IPS DF 6.9 (cell line): ENCODE measurements around the gene TTF1.
"Not testable (repeated sequence)": the region's sequence is repeated elsewhere in the genome, so short reads cannot be mapped to it uniquely, and the experiment has no call there.

Source experiments
- DNase-seq: peaks from one replicate; pipeline ENCODE4 v3.0.0-alpha.2; 2013; ENCODE audit warnings: low read depth, low spot score
- H3K27ac ChIP-seq: one replicate; pipeline ENCODE4 v1.5.1; 2013; ENCODE audit warnings: low read length, control low read depth
- H3K27me3 ChIP-seq: 2 replicates; pipeline ENCODE4 v1.6.1; 2013; ENCODE audit warnings: mild to moderate bottlenecking, low read length; ENCODE audit not compliant: control insufficient read depth, insufficient read depth
- H3K36me3 ChIP-seq: 2 replicates; pipeline ENCODE4 v1.6.1; 2013; ENCODE audit warnings: low read length; ENCODE audit not compliant: control insufficient read depth, insufficient read depth
- H3K4me1 ChIP-seq: 2 replicates; pipeline ENCODE4 v1.6.1; 2013; ENCODE audit warnings: low read length; ENCODE audit not compliant: control insufficient read depth, insufficient read depth
- H3K4me3 ChIP-seq: 2 replicates; pipeline ENCODE4 v1.5.1; 2013; ENCODE audit warnings: mild to moderate bottlenecking, low read length
- H3K9me3 ChIP-seq: 2 replicates; pipeline ENCODE4 v1.6.1; 2013; ENCODE audit warnings: low read length, inconsistent platforms; ENCODE audit not compliant: control insufficient read depth, insufficient read depth
- WGBS: extraction: QIAGEN DNeasy Blood & Tissue Kit; methylation state at CpG from one replicate; pipeline ENCODE4 v1.1.7; 2013; ENCODE audit warnings: mixed read lengths, missing lambda C conversion rate; ENCODE audit not compliant: insufficient read length, insufficient coverage; 5-methylcytosine and 5-hydroxymethylcytosine counted together

Gene TTF1

GRCh38 chr9:132390966-132391365 is 15.7 kb downstream of the TTF1 start:
- no peak for DNase-seq
- no peak overlapping the region for H3K4me3 ChIP-seq
- H3K4me1 ChIP-seq = no peaks in the 10 kb centered on the region
- WGBS = no CpG with 5 or more reads among the region's 7 CpGs
- no peak overlapping the region for H3K27ac ChIP-seq
- H3K9me3 ChIP-seq = no peaks in the 10 kb centered on the region
- H3K36me3 ChIP-seq = peaks cover 48% of the 10 kb centered on the region
- H3K27me3 ChIP-seq = no peaks in the 10 kb centered on the region

- WGBS = no CpG with 5 or more reads among the region's 7 CpGs
- no peaks in the 10 kb centered on the region for H3K9me3 ChIP-seq
- no peaks in the 10 kb centered on the region for H3K27me3 ChIP-seq
- H3K36me3 ChIP-seq = peaks cover 47% of the 10 kb centered on the region
- no peak for DNase-seq
- H3K4me3 ChIP-seq = no peak overlapping the region
- no peak overlapping the region for H3K27ac ChIP-seq
- no peaks in the 10 kb centered on the region for H3K4me1 ChIP-seq
Observed at GRCh38 chr9:132387133-132387532, 19.5 kb downstream of the TTF1 start.

- no peak overlapping the region for H3K4me3 ChIP-seq
- H3K27ac ChIP-seq = no peak overlapping the region
- no peak for DNase-seq
- H3K9me3 ChIP-seq = no peaks in the 10 kb centered on the region
- no CpG with 5 or more reads among the region's 8 CpGs for WGBS
- H3K4me1 ChIP-seq = no peaks in the 10 kb centered on the region
- peaks cover 31% of the 10 kb centered on the region for H3K36me3 ChIP-seq
- no peaks in the 10 kb centered on the region for H3K27me3 ChIP-seq
Observed at GRCh38 chr9:132384376-132384775, 22.3 kb downstream of the TTF1 start.

GRCh38 chr9:132383462-132383883 is 23.2 kb downstream of the TTF1 start:
- no peak overlapping the region for H3K4me3 ChIP-seq
- no CpG with 5 or more reads among the region's 10 CpGs for WGBS
- H3K9me3 ChIP-seq = no peaks in the 10 kb centered on the region
- no peaks in the 10 kb centered on the region for H3K4me1 ChIP-seq
- H3K27me3 ChIP-seq = no peaks in the 10 kb centered on the region
- DNase-seq = no peak
- H3K36me3 ChIP-seq = peaks cover 32% of the 10 kb centered on the region
- H3K27ac ChIP-seq = no peak overlapping the region

GRCh38 chr9:132381966-132382541 is 24.6 kb downstream of the TTF1 start:
- DNase-seq = no peak
- H3K36me3 ChIP-seq = peaks cover 38% of the 10 kb centered on the region
- no peaks in the 10 kb centered on the region for H3K4me1 ChIP-seq
- H3K4me3 ChIP-seq = no peak overlapping the region
- no peaks in the 10 kb centered on the region for H3K9me3 ChIP-seq
- no CpG with 5 or more reads among the region's 9 CpGs for WGBS
- no peak overlapping the region for H3K27ac ChIP-seq
- no peaks in the 10 kb centered on the region for H3K27me3 ChIP-seq

GRCh38 chr9:132378416-132378815 is 28.2 kb downstream of the TTF1 start:
- not testable (repeated sequence) for H3K27ac ChIP-seq, DNase-seq, H3K9me3 ChIP-seq, H3K4me1 ChIP-seq, H3K27me3 ChIP-seq, H3K4me3 ChIP-seq
- no CpG with 5 or more reads among the region's 3 CpGs for WGBS
- peaks cover 27% of the 10 kb centered on the region for H3K36me3 ChIP-seq

- H3K36me3 ChIP-seq = peaks cover 25% of the 10 kb centered on the region
- H3K27me3 ChIP-seq, H3K4me3 ChIP-seq, H3K9me3 ChIP-seq, H3K27ac ChIP-seq, H3K4me1 ChIP-seq, DNase-seq: not testable (repeated sequence)
- no CpG with 5 or more reads among the region's 2 CpGs for WGBS
Observed at GRCh38 chr9:132377769-132378168, 28.9 kb downstream of the TTF1 start.

- H3K27ac ChIP-seq = no peak overlapping the region
- H3K36me3 ChIP-seq = peaks cover 5% of the 10 kb centered on the region
Observed at GRCh38 chr9:132372177-132373095, 34.2 kb downstream of the TTF1 start.

GRCh38 chr9:132370592-132370991 is 36.0 kb downstream of the TTF1 start:
- DNase-seq = no peak
- no peak overlapping the region for H3K27ac ChIP-seq
- H3K4me1 ChIP-seq = no peaks in the 10 kb centered on the region
- no CpG with 5 or more reads among the region's 4 CpGs for WGBS
- H3K27me3 ChIP-seq = no peaks in the 10 kb centered on the region
- no peaks in the 10 kb centered on the region for H3K9me3 ChIP-seq
- H3K36me3 ChIP-seq = no peaks in the 10 kb centered on the region
- no peak overlapping the region for H3K4me3 ChIP-seq

More at GRCh38 chr9:132372177-132373095, 34.2 kb downstream of the TTF1 start:
- no CpG with 5 or more reads among the region's 14 CpGs for WGBS
- no peak overlapping the region for H3K4me3 ChIP-seq
- no peaks in the 10 kb centered on the region for H3K9me3 ChIP-seq
- no peak for DNase-seq
- H3K27me3 ChIP-seq = no peaks in the 10 kb centered on the region
- H3K4me1 ChIP-seq = no peaks in the 10 kb centered on the region

- no peak for DNase-seq
Observed at GRCh38 chr9:132369421-132369820, 37.2 kb downstream of the TTF1 start.

More at GRCh38 chr9:132369421-132369820, 37.2 kb downstream of the TTF1 start:
- Histone ChIP-seq H3K4me1 (no peaks in the 10 kb centered on the region), H3K36me3 (no peaks in the 10 kb centered on the region), H3K27me3 (no peaks in the 10 kb centered on the region), H3K27ac (no peak overlapping the region), H3K9me3 (no peaks in the 10 kb centered on the region), H3K4me3 (no peak overlapping the region)
- WGBS = no CpG with 5 or more reads among the region's 4 CpGs
